K562 (cell line): ENCODE data around the gene TBC1D16.

Experiments used
- HNRNPH1 ChIP-seq: fragments of 200-400 bp; formaldehyde crosslinking; optimal IDR thresholded peaks from 2 replicates; pipeline ENCODE3; 2017; ENCODE audit warnings: low read depth, mild to moderate bottlenecking, low read length, moderate library complexity
- MTA3 ChIP-seq: fragments of 450-650 bp; formaldehyde crosslinking; IDR thresholded peaks from 2 replicates; pipeline ENCODE4 v1.6.1; 2017; ENCODE audit warnings: mild to moderate bottlenecking, borderline replicate concordance
- SIN3B ChIP-seq: fragments of 450-650 bp; IDR thresholded peaks from 2 replicates; pipeline ENCODE4 v1.6.1; 2017; ENCODE audit warnings: low read depth, mild to moderate bottlenecking, moderate library complexity
- TBP ChIP-seq: optimal IDR thresholded peaks from 2 replicates; pipeline ENCODE3; 2011; ENCODE audit warnings: low read depth, low read length, improper control_type of control experiment
- ZNF274 ChIP-seq: IDR thresholded peaks from 2 replicates; pipeline ENCODE4 v1.6.1; 2011; ENCODE audit warnings: low read depth, mild to moderate bottlenecking, low read length, moderate library complexity, borderline replicate concordance

DNA sequence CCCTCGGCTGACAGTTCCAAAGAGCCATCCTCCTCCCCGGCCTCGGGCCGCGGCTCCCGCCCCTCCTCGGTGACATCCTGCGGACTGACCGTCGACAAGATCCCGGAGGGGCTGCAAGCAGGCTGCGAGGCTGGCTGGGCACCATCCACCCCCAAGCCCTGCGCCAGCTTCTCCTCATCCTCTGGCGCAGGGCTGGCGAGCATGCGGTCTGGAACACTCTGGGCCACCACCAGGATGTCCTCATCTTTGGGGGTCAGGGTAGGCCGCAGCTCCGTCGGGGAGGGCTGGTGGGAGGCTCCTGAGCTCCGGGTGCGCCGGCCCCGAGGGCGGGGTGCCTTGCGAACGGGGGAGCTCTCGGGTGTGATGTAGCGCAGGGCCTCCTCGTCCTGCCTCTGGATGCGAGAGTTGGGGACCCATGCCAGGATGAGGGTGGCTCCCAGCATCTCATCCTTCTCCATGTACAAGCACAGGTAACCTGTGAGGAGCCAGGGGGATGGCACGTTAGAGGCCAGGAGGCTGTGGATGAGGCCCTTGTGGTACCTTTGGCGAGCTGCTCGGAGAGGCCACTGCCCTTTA lies 25.3 kb downstream of the TBC1D16 start:
- TF ChIP-seq ZNF274 = no peak
- TF ChIP-seq MTA3 = no peak
- no peak for TF ChIP-seq HNRNPH1
- TF ChIP-seq TBP = no peak
- TF ChIP-seq SIN3B = no peak
